ENCODE data around the gene MDC1. TPM values are rescaled to one million over a fixed set of nuclear protein-coding genes. Genes with fewer than 3 reads are reported as not detected.

The MDC1 gene
- total and polyA plus RNA-seq, 2 experiments from 2014 or later, result 17.2 to 32.7 TPM

GRCh38 chr6:30712441-30712945 lies 4.6 kb downstream of the MDC1 start:
- Histone ChIP-seq H2AFZ (no peak overlapping the region), H3K4me1 (ENCODE audit: insufficient read depth) (peaks cover 7% of the 10 kb centered on the region; the same call in 1 of the 2 replicates), H3K4me2 (no peak overlapping the region), H3K4me3 (no peak overlapping the region), H4K20me1 (replicated peaks; ENCODE audit: insufficient read depth) (peaks cover 16% of the 10 kb centered on the region), H3K9me2 (ENCODE audit: insufficient read depth) (no peaks in the 10 kb centered on the region), H3K36me3 (ENCODE audit: insufficient read depth) (peaks cover 39% of the 10 kb centered on the region), H3K27me3 (ENCODE audit: insufficient read depth) (no peaks in the 10 kb centered on the region), H3K79me2 (replicated peaks; ENCODE audit: insufficient read depth) (peaks cover 22% of the 10 kb centered on the region), H3K27ac (ENCODE audit: low read depth) (no peak overlapping the region), H3F3A (replicated peaks; ENCODE audit: low read depth) (no peaks in the 10 kb centered on the region)
- TF ChIP-seq JUNB (IDR thresholded peaks at IDR 0.05; ENCODE audit: unreplicated experiment), result no peak
- TF ChIP-seq ZNF331 (CRISPR knock-in tag; IDR thresholded peaks at IDR 0.05; ENCODE audit: low read depth), result no peak
- no peak for TF ChIP-seq ZNF114 (CRISPR knock-in tag; IDR thresholded peaks at IDR 0.05)
- TF ChIP-seq STAT1 (IDR thresholded peaks at IDR 0.05; ENCODE audit: unreplicated experiment), result no peak
- no peak for TF ChIP-seq ZNF462 (CRISPR knock-in tag; IDR thresholded peaks at IDR 0.05)
- no peak for TF ChIP-seq NANOG (IDR thresholded peaks at IDR 0.05; ENCODE audit: borderline replicate concordance)
- TF ChIP-seq EZH2phosphoT487 (IDR thresholded peaks at IDR 0.05; ENCODE audit: unreplicated experiment), result no peak
- no peak for TF ChIP-seq CREB1 (CRISPR knock-in tag; IDR thresholded peaks at IDR 0.05; ENCODE audit: low read depth)
- TF ChIP-seq CTCF (conservative IDR thresholded peaks at IDR 0.05; ENCODE audit: low read depth in 2 of 2), result no peak
- TF ChIP-seq EZH2 (IDR thresholded peaks at IDR 0.05; ENCODE audit: low read depth, unreplicated experiment), result no peak
- no peak for TF ChIP-seq REST (IDR thresholded peaks at IDR 0.05; ENCODE audit: unreplicated experiment)
- TF ChIP-seq ETS1 (IDR thresholded peaks at IDR 0.05), result no peak
- no peak for TF ChIP-seq POLR2AphosphoS5 (IDR thresholded peaks at IDR 0.05; ENCODE audit: low read depth)
- Mint-ChIP-seq H3K9me3 (peaks cover under 1% of the 10 kb centered on the region; the same call in 1 of the 3 replicates), H3K27me3 (ENCODE audit: insufficient read depth, low read depth, poor library complexity) (peaks cover under 1% of the 10 kb centered on the region), H3K27ac (no peak overlapping the region), H3K4me1 (peaks cover 16% of the 10 kb centered on the region), H3K4me3 (no peak overlapping the region), H3K36me3 (ENCODE audit: low read depth) (peaks cover 68% of the 10 kb centered on the region)
- no peak for ATAC-seq
- DNase-seq (ENCODE audit: low spot score), result no peak
